Naive B cell (primary cell): ENCODE data around the gene B4GALT3. TPM values are rescaled to one million over a fixed set of nuclear protein-coding genes. Genes with fewer than 3 reads are reported as not detected.

Experiments used
- ATAC-seq, 2 donors: fragments of 150-1000 bp; cut with Tn5 transposase; 2 replicates each; pipeline ENCODE4 v1.10.0; 2021; ENCODE audit warnings: low read depth in 2 of 2, mild to moderate bottlenecking in 2 of 2, moderate library complexity in 2 of 2
- DNase-seq: peaks from one replicate; pipeline ENCODE4 v3.0.0; 2022
- H3K27ac Mint-ChIP-seq, 6 donors: one replicate each; pipeline ENCODE4 v1.8.0; 2020 to 2022; ENCODE audit warnings: mild to moderate bottlenecking in 6 of 6, mixed read lengths in 6 of 6, moderate library complexity in 5 of 6, inconsistent platforms in 2 of 6
- H3K27me3 Mint-ChIP-seq, 3 donors: one replicate each; pipeline ENCODE4 v1.8.0; 2021 to 2022; ENCODE audit warnings: mixed read lengths in 3 of 3, mild to moderate bottlenecking in 1 of 3
- H3K36me3 Mint-ChIP-seq, 2 donors: one replicate each; pipeline ENCODE4 v1.8.0; 2020 to 2022; ENCODE audit warnings: mixed read lengths in 2 of 2, inconsistent platforms in 1 of 2, mild to moderate bottlenecking in 1 of 2
- H3K4me1 Mint-ChIP-seq, 3 donors: one replicate each; pipeline ENCODE4 v1.8.0; 2020 to 2022; ENCODE audit warnings: mixed read lengths in 3 of 3, inconsistent platforms in 1 of 3, mild to moderate bottlenecking in 1 of 3, moderate library complexity in 1 of 3
- H3K4me3 Mint-ChIP-seq, 8 donors: one replicate each; pipeline ENCODE4 v1.8.0; 2020 to 2022; ENCODE audit warnings: mild to moderate bottlenecking in 8 of 8, mixed read lengths in 8 of 8, moderate library complexity in 8 of 8, inconsistent platforms in 2 of 8
- H3K9me3 Mint-ChIP-seq, 7 donors: one replicate each; pipeline ENCODE4 v1.8.0; 2020 to 2022; ENCODE audit warnings: mixed read lengths in 7 of 7, mild to moderate bottlenecking in 5 of 7, inconsistent platforms in 2 of 7, moderate library complexity in 1 of 7
- polyA plus RNA-seq, 6 donors: library from polyadenylated mRNA; unstranded; fragments of 300-500 nt; fragmentation: Illumina TruSeq; gene quantifications; one replicate each; pipeline ENCODE4 v1.2.3, GENCODE V29; 2021; ENCODE audit warnings: low read depth in 6 of 6

Gene B4GALT3
- polyA plus RNA-seq, 6 donors from 2014 or later = 37.8 to 51.6 (median 45.6) TPM

GRCh38 chr1:161174911-161175310, 2.4 kb downstream of the B4GALT3 start:
- no peaks in the 10 kb centered on the region for H3K9me3 Mint-ChIP-seq
- ATAC-seq (no peak), DNase-seq (no peak)
- peak overlapping the region in 4 of 6 donors; percentile 8 to 70 (median 32) for H3K27ac Mint-ChIP-seq
- H3K4me1 Mint-ChIP-seq = peaks cover 42 to 58% (median 52%) of the 10 kb centered on the region in 3 donors
- peaks cover 12 to 30% of the 10 kb centered on the region in 2 donors for H3K36me3 Mint-ChIP-seq
- peak overlapping the region in 6 of 8 donors; percentile 22 to 99 (median 75) for H3K4me3 Mint-ChIP-seq
- H3K27me3 Mint-ChIP-seq = no peaks in the 10 kb centered on the region

- DNase-seq (no peak), ATAC-seq (no peak)
- Mint-ChIP-seq H3K4me1 (peaks cover 43 to 58% (median 50%) of the 10 kb centered on the region in 3 donors), H3K27me3 (no peaks in the 10 kb centered on the region), H3K36me3 (peaks cover 12 to 30% of the 10 kb centered on the region in 2 donors), H3K27ac (peak overlapping the region in 2 of 6 donors; percentile 24 to 59), H3K9me3 (no peaks in the 10 kb centered on the region), H3K4me3 (peak overlapping the region in 1 of 8 donors; percentile 92)
Observed at GRCh38 chr1:161173711-161174110, 3.6 kb downstream of the B4GALT3 start.

GRCh38 chr1:161172776-161173376, 4.4 kb downstream of the B4GALT3 start:
- DNase-seq = no peak
- H3K27ac Mint-ChIP-seq = peak overlapping the region in 1 of 6 donors; percentile 24
- ATAC-seq = no peak
- peaks cover 12 to 30% of the 10 kb centered on the region in 2 donors for H3K36me3 Mint-ChIP-seq
- no peaks in the 10 kb centered on the region for H3K9me3 Mint-ChIP-seq
- H3K27me3 Mint-ChIP-seq = no peaks in the 10 kb centered on the region
- peaks cover 46 to 59% (median 52%) of the 10 kb centered on the region in 3 donors for H3K4me1 Mint-ChIP-seq
- H3K4me3 Mint-ChIP-seq = peak overlapping the region in 1 of 8 donors; percentile 92

GRCh38 chr1:161172349-161172748, 5.0 kb downstream of the B4GALT3 start:
- Mint-ChIP-seq H3K4me3 (peak overlapping the region in 2 of 8 donors; percentile 56 to 79), H3K9me3 (no peaks in the 10 kb centered on the region)

GRCh38 chr1:161171696-161172095, 5.6 kb downstream of the B4GALT3 start:
- no peaks in the 10 kb centered on the region for H3K9me3 Mint-ChIP-seq
- no peak overlapping the region for H3K27ac Mint-ChIP-seq
- H3K36me3 Mint-ChIP-seq = peaks cover 12 to 30% of the 10 kb centered on the region in 2 donors
- peaks cover 45 to 61% (median 52%) of the 10 kb centered on the region in 3 donors for H3K4me1 Mint-ChIP-seq
- ATAC-seq = no peak
- H3K4me3 Mint-ChIP-seq = peak overlapping the region in 1 of 8 donors; percentile 56
- no peak for DNase-seq
- no peaks in the 10 kb centered on the region for H3K27me3 Mint-ChIP-seq

More at GRCh38 chr1:161172349-161172748, 5.0 kb downstream of the B4GALT3 start:
- H3K27me3 Mint-ChIP-seq = no peaks in the 10 kb centered on the region
- peaks cover 43 to 59% (median 52%) of the 10 kb centered on the region in 3 donors for H3K4me1 Mint-ChIP-seq
- DNase-seq = no peak
- no peak for ATAC-seq
- peak overlapping the region in 2 of 6 donors; percentile 49 to 95 for H3K27ac Mint-ChIP-seq
- H3K36me3 Mint-ChIP-seq = peaks cover 12 to 30% of the 10 kb centered on the region in 2 donors

- Mint-ChIP-seq H3K9me3 (no peaks in the 10 kb centered on the region), H3K27ac (peak overlapping the region in 2 of 6 donors; percentile 36), H3K4me1 (peaks cover 44 to 57% (median 52%) of the 10 kb centered on the region in 3 donors), H3K4me3 (peak overlapping the region in 2 of 8 donors; percentile 2 to 56), H3K36me3 (peaks cover 12 to 30% of the 10 kb centered on the region in 2 donors), H3K27me3 (no peaks in the 10 kb centered on the region)
- DNase-seq = no peak
- no peak for ATAC-seq
Observed at GRCh38 chr1:161171191-161171590, 6.1 kb downstream of the B4GALT3 start.

- no peak for ATAC-seq
- Mint-ChIP-seq H3K27ac (peak overlapping the region in 2 of 6 donors; percentile 34 to 78), H3K4me3 (peak overlapping the region in 5 of 8 donors; percentile 47 to 88 (median 76)), H3K9me3 (no peaks in the 10 kb centered on the region), H3K27me3 (no peaks in the 10 kb centered on the region), H3K36me3 (peaks cover 7 to 22% of the 10 kb centered on the region in 2 donors), H3K4me1 (peaks cover 33 to 55% (median 48%) of the 10 kb centered on the region in 3 donors)
- DNase-seq = no peak
Observed at GRCh38 chr1:161168906-161169305, 8.4 kb downstream of the B4GALT3 start.

GRCh38 chr1:161166669-161167548, 10.4 kb downstream of the B4GALT3 start:
- Mint-ChIP-seq H3K27ac (peak overlapping the region; percentile 92 to 99 (median 98)), H3K27me3 (no peaks in the 10 kb centered on the region), H3K9me3 (no peaks in the 10 kb centered on the region), H3K4me1 (peaks cover 48 to 60% (median 50%) of the 10 kb centered on the region in 3 donors), H3K4me3 (peak overlapping the region; percentile 74 to 96 (median 96)), H3K36me3 (peaks cover under 1 to 25% of the 10 kb centered on the region in 2 donors)
- no peak for ATAC-seq
- DNase-seq = no peak

- no peaks in the 10 kb centered on the region for H3K27me3 Mint-ChIP-seq
- peaks cover 0 to 16% of the 10 kb centered on the region in 2 donors for H3K36me3 Mint-ChIP-seq
- peak within 1 kb of the TSS; percentile 92 to 99 (median 98) for H3K27ac Mint-ChIP-seq
- ATAC-seq = peak; percentile 90 to 91
- H3K4me1 Mint-ChIP-seq = peaks cover 55 to 69% (median 59%) of the 10 kb centered on the region in 3 donors
- H3K9me3 Mint-ChIP-seq = no peaks in the 10 kb centered on the region
- peak within 1 kb of the TSS; percentile 74 to 96 (median 96) for H3K4me3 Mint-ChIP-seq
- peak; percentile 93 for DNase-seq
Observed at GRCh38 chr1:161165742-161166668, 11.3 kb downstream of the B4GALT3 start, which contains the start of gene PPOX. Gene PPOX (plus strand): TSS chr1:161166426. CDS start chr1:161166848, 422 bp downstream.

GRCh38 chr1:161164901-161165610, 12.3 kb downstream of the B4GALT3 start:
- ATAC-seq (no peak), DNase-seq (no peak)
- H3K4me1 Mint-ChIP-seq = peaks cover 60 to 78% (median 68%) of the 10 kb centered on the region in 3 donors
- peak overlapping the region; percentile 92 to 99 (median 98) for H3K27ac Mint-ChIP-seq
- H3K9me3 Mint-ChIP-seq = no peaks in the 10 kb centered on the region
- peaks cover 0 to 12% of the 10 kb centered on the region in 2 donors for H3K36me3 Mint-ChIP-seq
- H3K4me3 Mint-ChIP-seq = peak overlapping the region in 6 of 8 donors; percentile 60 to 96 (median 81)
- H3K27me3 Mint-ChIP-seq = no peaks in the 10 kb centered on the region

- Mint-ChIP-seq H3K9me3 (no peaks in the 10 kb centered on the region), H3K27me3 (no peaks in the 10 kb centered on the region), H3K4me3 (peak overlapping the region in 5 of 8 donors; percentile 2 to 88 (median 69)), H3K36me3 (peaks cover 0 to 19% of the 10 kb centered on the region in 2 donors), H3K27ac (peak overlapping the region in 4 of 6 donors; percentile 13 to 98 (median 90)), H3K4me1 (peaks cover 65 to 86% (median 81%) of the 10 kb centered on the region in 3 donors)
- DNase-seq (no peak), ATAC-seq (no peak)
Observed at GRCh38 chr1:161163793-161164192, 13.5 kb downstream of the B4GALT3 start.

GRCh38 chr1:161162806-161163205, 14.5 kb downstream of the B4GALT3 start:
- H3K27ac Mint-ChIP-seq = peak overlapping the region in 3 of 6 donors; percentile 44 to 85 (median 74)
- H3K9me3 Mint-ChIP-seq = no peaks in the 10 kb centered on the region
- DNase-seq (no peak), ATAC-seq (no peak)
- H3K4me3 Mint-ChIP-seq = peak overlapping the region in 4 of 8 donors; percentile 12 to 65 (median 54)
- H3K4me1 Mint-ChIP-seq = peaks cover 68 to 83% (median 82%) of the 10 kb centered on the region in 3 donors
- H3K27me3 Mint-ChIP-seq = no peaks in the 10 kb centered on the region
- peaks cover 0 to 19% of the 10 kb centered on the region in 2 donors for H3K36me3 Mint-ChIP-seq
